Epidermal melanocyte (primary cell): Measurements from ENCODE around the gene KIR2DL3.

ENCODE experiments used
- DNase-seq: peaks from one replicate; pipeline ENCODE4 v3.0.0; 2011; ENCODE audit warnings: low spot score; ENCODE audit not compliant: insufficient read length

KIR2DL3 gene

DNA sequence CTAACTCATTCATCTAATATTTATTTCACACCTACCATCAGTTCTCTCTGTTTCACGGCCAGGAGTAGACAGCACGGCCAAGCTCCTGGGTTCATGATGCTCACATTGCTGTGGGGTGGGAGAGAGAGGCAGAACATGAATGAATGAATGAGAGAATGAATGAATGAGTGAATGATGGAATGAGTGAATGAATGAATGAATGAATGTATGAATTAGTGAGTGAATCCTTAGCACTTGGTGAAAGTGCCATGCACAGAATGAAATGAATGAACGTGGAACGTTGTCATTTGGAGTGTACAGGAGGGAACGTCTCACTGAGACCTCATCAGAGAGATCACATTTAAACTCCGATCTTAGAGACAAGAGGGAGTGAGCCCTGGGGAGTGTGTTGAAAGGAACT is 53.2 kb downstream of the KIR2DL3 start:
- no peak for DNase-seq

DNA sequence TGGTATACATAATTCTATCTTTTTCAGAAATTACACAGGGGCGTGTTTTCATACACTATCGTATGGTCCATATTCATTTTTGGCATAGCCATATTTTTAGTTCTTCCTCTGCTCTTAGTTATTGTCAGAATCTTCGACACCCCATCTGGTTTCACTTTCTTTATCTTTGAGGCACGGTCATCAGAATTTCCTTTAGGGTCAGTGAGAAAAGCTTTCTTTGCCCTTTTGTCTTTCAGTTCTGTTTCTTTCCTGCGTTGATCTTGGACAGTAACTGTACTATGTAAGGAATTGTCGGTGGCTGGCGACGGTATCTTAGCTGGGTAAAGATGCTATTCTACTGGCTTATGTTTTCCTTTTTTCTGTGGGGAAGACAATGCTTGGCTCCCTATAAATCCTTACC is 54.5 kb downstream of the KIR2DL3 start:
- no peak for DNase-seq

DNA sequence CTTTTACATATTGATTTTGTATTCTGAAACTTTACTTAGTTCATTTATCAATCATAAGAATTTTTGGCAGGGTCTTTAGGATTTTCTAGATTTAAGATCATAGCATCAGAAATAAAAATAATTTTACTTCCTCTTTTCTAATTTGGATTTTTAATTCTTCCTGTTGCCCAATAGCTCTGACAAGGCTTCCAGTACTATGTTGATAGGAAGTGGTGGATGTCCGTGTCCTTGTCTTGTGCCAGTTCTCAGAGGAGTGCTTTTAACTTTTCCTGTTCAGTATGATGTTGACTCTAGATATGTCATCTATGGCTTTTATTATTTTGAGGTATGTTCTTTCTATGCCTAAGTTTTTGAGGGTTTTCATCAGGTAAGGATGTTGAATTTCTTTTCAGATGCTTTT is 57.4 kb downstream of the KIR2DL3 start:
- no peak for DNase-seq
